HepG2 (cell line): ENCODE results near the gene ATP6V1G2. TPM values are rescaled to one million over a fixed set of nuclear protein-coding genes. Genes with fewer than 3 reads are reported as not detected.
"Not testable (repeated sequence)": the region's sequence is repeated elsewhere in the genome, so short reads cannot be mapped to it uniquely, and the experiment has no call there.

ENCODE experiments used
- ATAC-seq: fragments of 200-7000 bp; cut with Tn5 transposase; 3 replicates; pipeline ENCODE4 v1.9.1; 2020; ENCODE audit warnings: mild to moderate bottlenecking, moderate library complexity
- BruUV-seq: library from RNA; stranded (reverse); fragments of 400-500 nt; replicated peaks from 2 replicates; lab custom pipeline; 2021; lab: Mats Ljungman, UMichigan
- CTCF ChIA-PET: fragments of 300-600 bp; formaldehyde crosslinking; extraction: SDS; loops from one replicate; lab custom pipeline; 2021; ENCODE audit warnings: low total read pairs, inconsistent platforms, low intra/inter-chr PET ratio; lab: Yijun Ruan, JAX
- POLR2A ChIA-PET: fragments of 350-600 bp; sonication (Branson Sonifier 250); formaldehyde crosslinking; loops from one replicate; lab custom pipeline; 2020; ENCODE audit warnings: antibody characterized with exemption, inconsistent platforms; lab: Yijun Ruan, JAX
- DNase-seq: peaks from one replicate; pipeline ENCODE4 v3.0.0-alpha.2; 2015; ENCODE audit warnings: low spot score
- FAIRE-seq: peaks from 3 replicates; lab custom pipeline; 2011; peaks lifted over from hg19 to GRCh38; lab: Jason Lieb, UNC
- H2AFZ ChIP-seq: one replicate; pipeline ENCODE4 v1.6.1; 2011; ENCODE audit warnings: low read length, inconsistent platforms
- H3K27ac ChIP-seq: fragments of 300-600 bp; 3 replicates; pipeline ENCODE4 v1.8.0; 2011; ENCODE audit warnings: mixed run types, mild to moderate bottlenecking, mixed read lengths, low read length, inconsistent platforms; ENCODE audit not compliant: insufficient read depth; ENCODE audit errors: extremely low read length
- H3K27me3 ChIP-seq, 2 experiments: fragments of 200-600 bp in 1 of 2; 2 replicates in 1 of 2; 3 replicates in 1 of 2; pipeline versions ENCODE4 v1.6.0 to v1.8.0; 2011; ENCODE audit warnings: low read length in 2 of 2, mild to moderate bottlenecking in 2 of 2, moderate library complexity in 2 of 2, inconsistent platforms in 1 of 2; ENCODE audit not compliant: insufficient read depth in 2 of 2, control insufficient read depth in 1 of 2
- H3K36me3 ChIP-seq, 2 experiments: fragments of 200-600 bp in 1 of 2; replicated peaks in 1 of 2; 2 replicates in 1 of 2; 3 replicates in 1 of 2; pipeline versions ENCODE4 v1.5.1 to v1.8.0; 2011; ENCODE audit warnings: low read length in 2 of 2, inconsistent platforms in 1 of 2; ENCODE audit not compliant: insufficient read depth in 2 of 2, control insufficient read depth in 1 of 2
- H3K4me1 ChIP-seq: 2 replicates; pipeline ENCODE4 v1.5.1; 2012; ENCODE audit warnings: low read length, inconsistent platforms; ENCODE audit not compliant: insufficient read depth
- H3K4me2 ChIP-seq: 2 replicates; pipeline ENCODE4 v1.6.0; 2011; ENCODE audit warnings: low read depth, low read length, inconsistent platforms
- H3K4me3 ChIP-seq, 3 experiments: fragments of 200-600 bp in 1 of 3; sonication (generic), shearing (Covaris generic) in 1 of 3; replicated peaks in 1 of 3; 2 replicates each; pipeline ENCODE4 v1.5.1; 2011 to 2016; ENCODE audit warnings: low read length in 3 of 3, inconsistent platforms in 2 of 3, low read depth in 2 of 3, mild to moderate bottlenecking in 2 of 3, control low read depth in 1 of 3, mixed read lengths in 1 of 3; ENCODE audit not compliant: insufficient read depth in 1 of 3
- H3K79me2 ChIP-seq: one replicate; pipeline ENCODE4 v1.6.1; 2011; ENCODE audit warnings: low read length, inconsistent platforms; ENCODE audit not compliant: insufficient read depth
- H3K9ac ChIP-seq: 2 replicates; pipeline ENCODE4 v1.6.0; 2011; ENCODE audit warnings: mild to moderate bottlenecking, low read depth, low read length, inconsistent platforms; ENCODE audit not compliant: insufficient read depth
- H3K9me3 ChIP-seq: 2 replicates; pipeline ENCODE4 v1.5.1; 2012; ENCODE audit warnings: mild to moderate bottlenecking, low read length
- H4K20me1 ChIP-seq: 2 replicates; pipeline ENCODE4 v1.6.0; 2011; ENCODE audit warnings: inconsistent platforms, mild to moderate bottlenecking, low read length, moderate library complexity; ENCODE audit not compliant: insufficient read depth
- CAMTA2 ChIP-seq: sonication (generic); formaldehyde crosslinking; IDR thresholded peaks from 2 replicates; pipeline ENCODE4 v1.4.0; 2020; ENCODE audit warnings: mild to moderate bottlenecking, missing genetic modification reagents, borderline replicate concordance
- DBP ChIP-seq: sonication (generic); formaldehyde crosslinking; IDR thresholded peaks from 2 replicates; pipeline ENCODE4 v1.4.0; 2020; ENCODE audit warnings: missing genetic modification reagents; ENCODE audit errors: not compliant biosample characterization
- DNMT3B ChIP-seq: conservative IDR thresholded peaks from 2 replicates; pipeline ENCODE4 v1.6.1; 2016; ENCODE audit warnings: missing biosample characterization, control low read depth
- ETV6 ChIP-seq: sonication (generic); formaldehyde crosslinking; conservative IDR thresholded peaks from 2 replicates; pipeline ENCODE4 v1.4.0; 2020; ENCODE audit warnings: missing genetic modification reagents
- GMEB1 ChIP-seq: sonication (generic); formaldehyde crosslinking; IDR thresholded peaks from 2 replicates; pipeline ENCODE4 v1.5.1; 2020; ENCODE audit warnings: missing genetic modification reagents, mild to moderate bottlenecking, borderline replicate concordance
- MXD1 ChIP-seq: sonication (generic); formaldehyde crosslinking; IDR thresholded peaks from 2 replicates; pipeline ENCODE4 v1.4.0; 2020; ENCODE audit warnings: mild to moderate bottlenecking, missing genetic modification reagents
- MXI1 ChIP-seq: IDR thresholded peaks from 3 replicates; pipeline ENCODE4 v1.6.1; 2012; ENCODE audit warnings: low read depth, low read length, inconsistent platforms, borderline replicate concordance
- RXRA ChIP-seq: sonication (generic); formaldehyde crosslinking; IDR thresholded peaks from 2 replicates; pipeline ENCODE4 v1.5.1; 2020; ENCODE audit warnings: missing genetic modification reagents
- ZBTB10 ChIP-seq: sonication (generic); formaldehyde crosslinking; IDR thresholded peaks from 2 replicates; pipeline ENCODE4 v1.4.0; 2020; ENCODE audit warnings: missing genetic modification reagents, borderline replicate concordance
- ZBTB3 ChIP-seq: sonication (generic); formaldehyde crosslinking; IDR thresholded peaks from 2 replicates; pipeline ENCODE4 v1.4.0; 2020; ENCODE audit warnings: low read depth, mild to moderate bottlenecking, moderate library complexity, missing genetic modification reagents, borderline replicate concordance
- ZNF264 ChIP-seq: sonication (generic); formaldehyde crosslinking; IDR thresholded peaks from 2 replicates; pipeline ENCODE4 v1.4.0; 2020; ENCODE audit warnings: missing genetic modification reagents
- ZNF33A ChIP-seq: sonication (generic); formaldehyde crosslinking; IDR thresholded peaks from 2 replicates; pipeline ENCODE4 v1.5.1; 2020; ENCODE audit warnings: missing genetic modification reagents, mild to moderate bottlenecking, moderate library complexity, borderline replicate concordance
- WGBS: methylation state at CpG from one replicate; pipeline ENCODE4 v1.1.6; 2017; ENCODE audit warnings: low lambda C conversion rate; 5-methylcytosine and 5-hydroxymethylcytosine counted together
- in situ Hi-C: cut with HindIII; loops from 2 replicates; pipeline ENCODE4 v1.10.0; 2017; ENCODE audit warnings: low pct_unique_long_range_greater_than_20kb; ENCODE audit not compliant: extremely low pct_ligation_motif_present
- intact Hi-C: fragments of 100-400 bp; cut with micrococcal nuclease; formaldehyde crosslinking; loops from one replicate; pipeline ENCODE4 v1.10.0; 2022; ENCODE audit not compliant: unreplicated experiment
- polyA plus RNA-seq, 8 experiments: library from polyadenylated mRNA; depleted of rRNA in 3 of 8; stranded (reverse) in 7 of 8; unstranded in 1 of 8; fragments of >200 nt; fragmentation: Illumina TruSeq in 4 of 8; extraction: Trizol in 4 of 8; gene quantifications; 2 replicates each; pipeline versions ENCODE4 v1.2.1 to v1.2.3, GENCODE V29; 2011 to 2016; ENCODE audit warnings: low read depth in 4 of 8, missing spikeins in 1 of 8, mixed read lengths in 1 of 8; ENCODE audit not compliant: insufficient read depth in 1 of 8
- total RNA-seq, 5 experiments: library from RNA; depleted of rRNA; stranded (reverse); fragments of >200 nt; fragmentation: Illumina TruSeq; extraction: Trizol; gene quantifications; 2 replicates each; pipeline ENCODE4 v1.2.3, GENCODE V29; 2016; ENCODE audit warnings: low read depth in 1 of 5

Gene ATP6V1G2
- total and polyA plus RNA-seq, 2 of the 13 experiments (the other 11 are each of a cell fraction or from before 2014, with no cell fraction given) = 0.27 to 0.83 TPM

GRCh38 chr6:31510007-31510406 lies 36.4 kb downstream of the ATP6V1G2 start (continued):
- TF ChIP-seq GMEB1 (no peak), ZBTB3 (no peak), RXRA (no peak), MXD1 (no peak)

- ATAC-seq = peak; percentile 68
- H3K27ac ChIP-seq, H3K4me3 ChIP-seq, POLR2A ChIA-PET, H3K4me2 ChIP-seq, H3K9me3 ChIP-seq, DNase-seq, in situ Hi-C loops, BruUV-seq, intact Hi-C loops, H3K27me3 ChIP-seq, FAIRE-seq, H3K36me3 ChIP-seq, H3K9ac ChIP-seq, H2AFZ ChIP-seq, H4K20me1 ChIP-seq, H3K4me1 ChIP-seq, CTCF ChIA-PET, H3K79me2 ChIP-seq: not testable (repeated sequence)
- WGBS = 30% methylated on average over 2 of the region's 2 CpGs
These were observed 37.4 kb downstream of the ATP6V1G2 start for GRCh38 chr6:31509036-31509435.

- DNase-seq (no peak), ATAC-seq (no peak), FAIRE-seq (peak; percentile 21)
- Histone ChIP-seq H3K36me3 (0 out of 5 replicates have a peak, but pooled peaks cover 0 to under 1% of the 10 kb centered on the region in 2 experiments), H3K4me2 (no peak overlapping the region), H2AFZ (no peak overlapping the region), H3K4me1 (peaks cover 17% of the 10 kb centered on the region), H3K27ac (no peak overlapping the region), H4K20me1 (no peaks in the 10 kb centered on the region), H3K27me3 (0 out of 5 replicates have a peak, but pooled peaks cover 0 to 8% of the 10 kb centered on the region in 2 experiments), H3K79me2 (no peaks in the 10 kb centered on the region), H3K9me3 (no peaks in the 10 kb centered on the region), H3K4me3 (no peak overlapping the region), H3K9ac (no peak overlapping the region)
- intact Hi-C loops (no loop called here), in situ Hi-C loops (no loop called here)
- ChIA-PET POLR2A (no interaction called here), CTCF (no interaction called here)
- no TSS peak for BruUV-seq
- TF ChIP-seq CAMTA2 (CRISPR knock-in tag) = no peak
- no peak for TF ChIP-seq DNMT3B
- TF ChIP-seq ZNF33A (CRISPR knock-in tag) = no peak
- no peak for TF ChIP-seq ZBTB10 (CRISPR knock-in tag)
- TF ChIP-seq MXI1 = no peak
- TF ChIP-seq ETV6 = no peak
- no peak for TF ChIP-seq ZNF264 (CRISPR knock-in tag)
- TF ChIP-seq DBP (CRISPR knock-in tag) = no peak
These were observed 43.8 kb downstream of the ATP6V1G2 start for GRCh38 chr6:31502586-31502985.
